Breast epithelium (tissue), 3 donors: ENCODE measurements around the gene MBD3L2B.

Experiments used
- POLR2A ChIP-seq: fragments of 450-650 bp; IDR thresholded peaks from one replicate; pipeline ENCODE4 v1.6.1; 2016; ENCODE audit warnings: antibody characterized with exemption, mild to moderate bottlenecking, moderate library complexity
- POLR2AphosphoS5 ChIP-seq, 3 donors: sonication (generic); formaldehyde crosslinking; IDR thresholded peaks; one replicate each; pipeline ENCODE4 v1.6.1; 2017; ENCODE audit warnings: antibody characterized with exemption in 3 of 3
- TF ChIP-seq, protein P1 (sequence below), 3 donors: fragments of 450-650 bp; IDR thresholded peaks; one replicate each; pipeline ENCODE4 v1.5.1; 2016 to 2017; ENCODE audit warnings: antibody characterized with exemption in 3 of 3, mild to moderate bottlenecking in 3 of 3, moderate library complexity in 3 of 3

DNA sequence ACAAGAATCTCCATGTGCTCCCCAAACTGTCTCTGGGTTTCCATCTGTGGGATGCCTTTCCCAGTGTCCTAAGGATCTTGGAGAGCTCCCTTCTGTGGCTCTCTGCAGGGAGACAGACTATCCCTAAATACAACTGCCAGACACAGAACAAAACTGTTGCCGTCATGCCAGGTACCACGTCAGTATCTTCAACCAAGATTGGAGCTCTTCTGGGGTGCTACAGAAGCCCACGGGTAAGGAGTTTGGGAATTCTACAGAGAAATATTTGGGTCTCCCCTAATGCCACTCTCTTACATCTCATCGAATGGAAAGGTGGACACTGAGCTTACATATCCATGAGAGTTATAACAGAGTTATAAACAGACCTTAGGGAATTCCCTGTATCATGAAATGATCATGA is 42.1 kb upstream of the MBD3L2B start:
- TF ChIP-seq, protein P1, sequence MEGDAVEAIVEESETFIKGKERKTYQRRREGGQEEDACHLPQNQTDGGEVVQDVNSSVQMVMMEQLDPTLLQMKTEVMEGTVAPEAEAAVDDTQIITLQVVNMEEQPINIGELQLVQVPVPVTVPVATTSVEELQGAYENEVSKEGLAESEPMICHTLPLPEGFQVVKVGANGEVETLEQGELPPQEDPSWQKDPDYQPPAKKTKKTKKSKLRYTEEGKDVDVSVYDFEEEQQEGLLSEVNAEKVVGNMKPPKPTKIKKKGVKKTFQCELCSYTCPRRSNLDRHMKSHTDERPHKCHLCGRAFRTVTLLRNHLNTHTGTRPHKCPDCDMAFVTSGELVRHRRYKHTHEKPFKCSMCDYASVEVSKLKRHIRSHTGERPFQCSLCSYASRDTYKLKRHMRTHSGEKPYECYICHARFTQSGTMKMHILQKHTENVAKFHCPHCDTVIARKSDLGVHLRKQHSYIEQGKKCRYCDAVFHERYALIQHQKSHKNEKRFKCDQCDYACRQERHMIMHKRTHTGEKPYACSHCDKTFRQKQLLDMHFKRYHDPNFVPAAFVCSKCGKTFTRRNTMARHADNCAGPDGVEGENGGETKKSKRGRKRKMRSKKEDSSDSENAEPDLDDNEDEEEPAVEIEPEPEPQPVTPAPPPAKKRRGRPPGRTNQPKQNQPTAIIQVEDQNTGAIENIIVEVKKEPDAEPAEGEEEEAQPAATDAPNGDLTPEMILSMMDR (IDR thresholded peaks at IDR 0.05): no peak
- TF ChIP-seq POLR2AphosphoS5 (IDR thresholded peaks at IDR 0.05) (no peak), POLR2A (no peak)
